Endothelial cell of hepatic sinusoid (primary cell): ENCODE measurements around the gene LMF1.

ENCODE experiments used
- in situ Hi-C: cut with HindIII; loops from 2 replicates; pipeline ENCODE4 v1.10.0; 2017; ENCODE audit warnings: low sequenced_read_pairs

Gene LMF1

DNA sequence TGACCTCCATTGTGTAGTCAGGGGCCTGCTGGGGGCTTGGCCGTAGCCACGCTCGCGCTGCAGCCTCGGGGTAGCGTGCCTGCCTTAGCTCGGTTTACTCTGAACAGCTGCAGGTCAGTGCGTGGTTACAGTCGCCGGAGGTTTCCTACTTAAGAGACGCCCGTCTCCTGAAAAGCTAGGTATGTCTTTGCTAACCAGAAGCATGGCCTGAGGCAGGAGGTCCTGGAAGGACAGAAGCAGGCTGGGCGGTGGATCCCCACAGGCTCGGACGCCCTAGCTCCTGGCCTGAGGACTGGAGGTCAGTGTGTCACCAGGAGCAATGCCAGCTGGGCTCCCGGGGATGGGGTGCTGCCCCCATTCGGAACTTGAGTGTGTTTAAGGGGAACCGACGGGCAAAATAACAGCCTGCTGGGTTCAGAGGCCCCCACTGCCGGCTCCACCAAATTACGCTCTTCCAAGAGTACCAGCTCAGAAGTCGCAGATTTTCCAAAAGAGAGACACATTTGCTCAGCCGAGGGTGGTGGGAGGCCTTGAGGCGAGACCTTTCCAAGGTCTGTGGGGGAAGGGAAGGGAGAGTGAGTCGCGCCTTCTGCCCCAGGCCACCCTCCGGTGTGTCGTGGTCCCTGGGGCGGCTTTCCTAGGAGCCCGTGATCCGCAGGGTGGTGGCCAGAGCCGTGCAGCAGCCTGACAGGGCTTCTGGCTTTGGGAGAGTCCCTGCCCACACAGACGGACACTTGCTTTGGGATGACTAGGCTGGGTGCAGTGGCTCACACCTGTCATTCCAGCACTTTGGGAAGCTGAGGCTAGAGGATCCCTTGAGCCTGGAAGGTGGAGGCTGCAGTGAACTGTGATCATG lies 166.4 kb downstream of the LMF1 start:
- in situ Hi-C loops, result no loop called here

- in situ Hi-C loops, result no loop called here
Observed at GRCh38 chr16:803754-804080, 167.1 kb downstream of the LMF1 start.
